ENCODE measurements around the gene IGF2BP3.

Gene IGF2BP3

DNA sequence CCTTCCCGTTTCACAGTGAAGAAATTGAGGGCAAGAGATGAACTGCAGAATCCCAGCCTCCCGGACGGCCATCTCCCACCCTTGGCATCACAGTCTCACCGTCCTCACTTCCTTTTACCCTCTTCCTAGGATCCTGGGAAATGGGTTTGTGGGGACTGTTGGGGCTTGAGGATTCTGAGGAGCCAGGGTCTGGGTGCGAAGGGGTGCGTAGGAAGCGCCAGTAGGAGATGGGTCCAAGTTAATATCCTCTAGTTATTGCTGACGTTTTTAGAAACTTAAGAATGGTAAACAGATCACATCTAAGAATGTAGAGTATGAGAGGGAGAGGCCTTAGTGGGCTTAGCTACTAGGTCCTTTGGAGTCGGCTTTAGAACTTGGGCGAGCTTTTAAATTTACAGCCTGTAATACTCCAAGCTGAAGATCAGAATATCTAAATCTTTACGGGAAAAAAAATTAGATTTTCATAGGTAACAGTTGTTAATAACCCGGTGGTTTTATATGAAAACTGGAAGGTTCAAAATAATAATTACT lies 170.5 kb downstream of the IGF2BP3 start:
- FAIRE-seq: no peak

DNA sequence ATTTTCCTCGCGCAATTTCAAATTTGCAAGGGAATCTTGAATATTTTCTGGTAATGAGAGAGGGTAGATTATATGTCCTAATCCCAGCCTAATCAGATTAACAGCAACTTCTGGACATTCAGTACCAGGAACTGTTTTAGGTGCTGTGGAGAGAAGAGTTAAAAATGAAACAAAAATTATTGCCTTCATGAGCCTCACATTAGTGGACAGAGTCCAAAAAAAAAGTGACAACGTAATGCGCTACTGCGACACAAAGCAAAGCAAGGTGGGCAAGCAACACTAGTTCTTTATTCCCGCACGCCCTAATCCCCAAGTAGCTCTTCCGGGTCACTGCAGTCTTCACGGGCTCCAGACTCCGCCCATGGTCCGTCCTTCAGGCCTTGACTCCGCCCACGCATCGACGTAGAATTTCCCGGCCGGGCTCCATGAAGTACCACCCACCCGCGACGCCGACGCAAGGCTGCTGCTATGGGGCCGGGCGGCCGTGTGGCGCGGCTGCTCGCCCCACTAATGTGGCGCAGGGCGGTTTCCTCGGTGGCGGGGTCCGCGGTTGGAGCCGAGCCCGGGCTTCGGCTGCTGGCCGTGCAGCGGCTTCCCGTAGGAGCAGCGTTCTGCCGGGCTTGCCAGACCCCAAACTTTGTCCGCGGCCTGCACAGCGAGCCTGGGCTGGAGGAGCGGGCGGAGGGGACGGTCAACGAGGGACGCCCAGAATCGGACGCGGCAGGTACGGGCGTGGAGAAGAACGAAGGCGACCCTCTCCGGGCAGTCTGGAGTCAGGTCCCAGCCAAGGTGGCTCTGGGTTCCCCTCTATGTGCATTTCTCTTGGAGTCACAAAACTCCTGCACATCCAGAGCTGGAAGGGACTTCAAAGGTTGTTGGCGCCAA lies 171.2 kb downstream of the IGF2BP3 start, which contains the start of gene MALSU1:
MALSU1 (plus strand) TSS at position 455 of the 885 bp plus-strand sequence; CDS start at position 469, 14 bp downstream.
- FAIRE-seq: peak; percentile 33

More for the DNA sequence above, 170.5 kb downstream of the IGF2BP3 start:
- no peak for DNase-seq (ENCODE audit: insufficient read length, low spot score)

DNA sequence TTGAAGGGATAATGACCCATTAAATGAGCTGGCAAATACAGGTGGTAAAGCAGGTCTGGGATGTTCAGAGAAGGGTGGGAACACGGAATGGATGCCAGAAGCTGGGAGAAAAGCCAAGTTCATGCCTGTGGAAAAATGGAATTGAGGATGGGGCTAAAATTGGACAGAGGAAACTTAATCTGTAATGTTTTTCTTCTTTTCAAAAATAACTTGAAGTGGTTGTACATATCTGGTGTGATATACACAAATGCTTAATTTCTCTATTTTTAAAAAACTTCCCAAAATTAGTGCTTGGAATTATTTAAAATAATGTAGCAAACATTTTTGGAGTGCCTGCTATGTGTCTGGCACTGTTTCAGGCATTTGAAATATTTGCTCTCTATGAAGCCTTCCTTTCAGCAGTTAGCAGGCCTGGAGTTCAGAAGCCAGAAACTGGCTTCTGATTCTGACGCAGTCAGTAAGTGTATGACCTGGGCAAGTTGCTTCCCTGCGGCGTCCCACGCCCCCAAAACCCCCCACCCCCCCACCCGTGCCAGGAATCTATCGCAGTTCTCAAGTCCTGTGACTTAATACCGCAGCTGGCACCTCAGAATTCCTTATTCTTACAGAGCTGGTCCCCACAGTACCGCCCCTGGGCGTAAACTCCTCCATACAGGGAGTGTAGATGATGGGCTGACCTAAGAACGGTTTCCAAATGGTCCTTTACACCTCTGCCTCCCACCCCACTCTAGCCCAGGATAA lies 172.0 kb downstream of the IGF2BP3 start:
- peak; percentile 69 for DNase-seq (ENCODE audit: insufficient read length, low spot score)
- FAIRE-seq: no peak

More for the DNA sequence above, 171.2 kb downstream of the IGF2BP3 start, which contains the start of gene MALSU1:
- peak; percentile 93 for DNase-seq (ENCODE audit: insufficient read length, low spot score)

DNA sequence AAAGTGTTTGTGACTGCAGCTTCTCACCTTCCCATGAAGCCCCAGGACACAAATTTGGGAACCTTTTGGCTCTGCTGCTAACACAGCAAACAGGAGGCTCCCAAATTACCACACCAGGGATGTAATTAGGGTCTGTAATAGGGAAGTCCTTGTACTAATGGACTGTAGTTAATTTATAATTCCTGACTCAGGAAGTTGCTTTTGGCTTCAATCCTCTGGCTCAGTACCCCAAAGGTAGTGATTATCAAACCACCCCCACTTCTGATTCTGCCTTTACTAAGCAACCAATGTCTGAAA lies 174.9 kb downstream of the IGF2BP3 start:
- DNase-seq (ENCODE audit: insufficient read length, low spot score): no peak
- no peak for FAIRE-seq

DNA sequence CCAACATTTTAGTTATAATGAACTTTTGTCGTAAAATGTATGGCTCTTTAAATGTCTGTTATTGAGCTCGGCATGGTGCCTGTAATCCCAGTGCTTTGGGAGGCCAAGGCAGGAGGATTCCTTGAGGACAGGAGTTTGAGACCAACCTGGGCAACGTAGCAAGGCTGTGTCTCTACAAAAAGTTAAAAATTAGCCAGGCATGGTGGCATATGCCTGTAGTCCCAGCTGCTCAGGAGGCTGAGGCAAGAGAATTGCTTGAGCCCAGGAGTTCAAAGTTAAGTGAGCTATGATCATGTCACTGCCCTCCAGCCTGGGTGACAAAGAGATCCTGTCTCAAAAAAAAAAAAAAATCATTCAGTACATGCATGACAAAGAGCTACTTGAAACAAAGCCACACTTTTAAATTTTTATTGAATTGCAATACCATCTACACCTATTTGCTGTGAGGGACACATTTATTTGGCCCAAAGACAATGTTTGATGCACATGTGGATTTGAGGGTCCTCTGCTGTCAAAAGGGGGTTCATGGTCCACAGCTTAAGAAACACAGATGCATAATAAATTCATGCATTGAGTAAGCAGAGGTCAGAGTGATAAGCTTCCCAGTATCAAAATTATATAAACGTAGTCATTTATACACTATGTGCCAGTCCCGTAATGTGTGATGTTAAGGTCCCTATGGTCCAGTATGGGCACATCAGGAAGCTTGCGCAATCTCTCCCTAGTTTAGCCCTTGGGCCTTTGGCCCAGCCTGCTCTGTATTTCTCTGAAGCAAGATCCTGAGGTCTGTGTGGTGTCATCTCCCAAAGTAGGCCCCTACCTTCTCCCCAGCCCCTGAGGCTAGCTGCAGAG lies 175.5 kb downstream of the IGF2BP3 start:
- no peak for DNase-seq (ENCODE audit: insufficient read length, low spot score)
- no peak for FAIRE-seq

DNA sequence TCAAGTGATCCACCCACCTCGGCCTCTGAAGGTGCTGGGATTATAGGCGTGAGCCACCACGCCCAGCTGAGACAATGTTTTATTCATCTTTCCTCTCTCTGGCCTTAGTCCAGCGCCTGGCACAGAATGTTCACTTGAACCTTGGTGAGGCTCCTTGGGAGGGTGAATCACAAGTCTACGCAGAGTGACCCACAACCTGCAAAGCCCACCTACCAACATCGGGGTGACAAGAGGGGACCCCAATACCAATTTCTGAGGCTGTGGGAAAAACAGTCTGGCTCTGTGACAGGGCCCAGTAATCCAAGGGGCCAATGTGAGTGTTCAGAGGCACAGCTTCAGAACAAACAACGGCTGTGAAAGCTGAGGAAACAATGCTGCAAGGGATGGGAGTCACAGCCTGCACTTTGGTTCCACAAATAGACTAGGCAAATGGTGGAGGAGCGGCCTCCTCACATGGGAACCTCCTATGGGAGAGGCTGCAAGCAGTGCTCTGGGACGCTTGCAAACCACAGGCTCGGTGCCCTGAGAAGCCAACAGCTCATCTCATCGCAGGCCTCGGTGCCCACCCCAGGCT lies 176.7 kb downstream of the IGF2BP3 start:
- FAIRE-seq: no peak
- no peak for DNase-seq (ENCODE audit: insufficient read length, low spot score)

DNA sequence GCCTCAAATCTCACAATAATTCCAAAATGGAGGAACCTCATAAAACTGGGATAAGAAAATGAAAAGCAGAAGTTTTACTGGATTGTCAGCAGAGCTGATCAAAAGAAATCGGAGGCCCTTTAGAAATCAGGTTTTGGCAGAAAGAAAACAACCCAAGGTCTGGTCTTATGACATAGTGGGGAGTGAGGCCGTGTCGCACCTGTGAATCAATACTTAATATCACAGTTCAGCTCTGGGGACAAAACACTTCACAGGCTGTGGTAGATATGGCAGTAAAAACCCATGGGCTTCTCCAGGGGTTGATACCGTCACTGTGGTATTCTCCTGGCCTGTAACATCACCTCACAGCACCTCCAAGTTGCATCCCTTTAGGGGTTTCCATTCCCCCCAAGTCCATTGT lies 177.7 kb downstream of the IGF2BP3 start:
- no peak for DNase-seq (ENCODE audit: insufficient read length, low spot score)
- FAIRE-seq: no peak

DNA sequence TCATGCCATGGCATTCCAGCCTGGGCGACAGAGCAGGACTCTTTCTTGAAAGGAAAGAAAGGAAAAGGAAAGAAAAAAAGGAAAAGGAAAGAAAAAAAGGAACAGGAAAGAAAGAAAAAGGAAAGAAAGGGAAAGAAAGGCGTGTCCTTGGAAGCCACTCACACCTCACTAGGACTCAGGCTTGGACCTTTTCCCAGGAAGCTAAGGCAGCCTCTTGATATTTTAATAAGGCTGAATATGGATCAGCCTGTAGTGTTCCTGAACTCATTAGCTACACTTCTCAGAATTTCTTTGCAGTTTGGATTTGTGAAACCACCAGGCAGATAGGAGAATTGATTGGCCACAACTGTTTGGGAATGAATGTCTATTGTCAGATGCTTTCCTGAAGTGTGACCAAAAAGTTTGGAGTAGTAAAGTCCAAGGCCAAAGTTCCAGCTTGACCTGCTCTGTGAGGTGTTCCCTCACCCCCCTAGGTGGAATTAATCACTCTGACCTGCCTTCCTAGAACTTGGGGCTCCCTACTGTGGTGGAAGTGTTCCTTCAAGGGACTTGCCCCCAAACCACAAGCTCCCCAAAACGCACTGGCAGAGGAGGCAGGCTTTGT lies 178.2 kb downstream of the IGF2BP3 start:
- FAIRE-seq: no peak
- DNase-seq (ENCODE audit: insufficient read length, low spot score): no peak

DNA sequence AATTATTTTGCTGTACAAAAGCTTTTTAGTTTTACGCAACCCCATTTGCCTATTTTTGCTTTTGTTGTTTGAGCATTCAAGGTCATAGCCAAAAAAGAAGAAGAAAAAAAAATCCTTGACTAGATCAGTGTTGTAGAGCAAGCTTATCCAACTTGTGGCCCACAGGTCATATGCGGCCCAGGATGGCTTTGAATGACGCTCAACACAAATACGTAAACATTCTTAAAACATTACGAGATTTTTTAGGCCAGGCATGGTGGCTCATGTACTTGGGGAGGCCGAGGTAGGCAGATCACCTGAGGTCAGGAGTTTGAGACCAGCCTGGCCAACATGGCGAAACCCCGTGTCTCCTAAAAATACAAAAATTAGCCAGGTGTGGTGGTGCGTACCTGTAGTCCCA lies 179.3 kb downstream of the IGF2BP3 start:
- no peak for DNase-seq (ENCODE audit: insufficient read length, low spot score)
- no peak for FAIRE-seq

DNA sequence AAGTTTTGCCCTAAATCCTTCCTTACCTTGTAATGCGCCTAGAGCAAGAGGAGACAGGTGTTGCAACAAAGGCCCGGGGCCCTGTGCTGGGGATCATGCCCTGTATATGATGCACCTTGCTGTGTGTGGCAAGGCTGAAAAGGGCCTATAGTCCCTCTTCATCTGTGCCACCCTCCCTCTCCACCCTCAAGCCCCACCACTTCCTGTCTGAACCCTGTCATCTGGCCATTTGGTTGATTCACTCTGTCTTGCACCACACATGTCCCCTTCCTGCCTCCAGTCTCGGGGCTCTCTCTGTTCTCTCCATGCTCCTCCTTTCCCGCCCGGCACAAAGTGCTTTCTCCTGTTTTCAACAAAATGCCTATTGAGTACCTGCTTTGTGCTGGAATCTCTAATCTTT lies 182.7 kb downstream of the IGF2BP3 start:
- DNase-seq (ENCODE audit: insufficient read length, low spot score): no peak

DNA sequence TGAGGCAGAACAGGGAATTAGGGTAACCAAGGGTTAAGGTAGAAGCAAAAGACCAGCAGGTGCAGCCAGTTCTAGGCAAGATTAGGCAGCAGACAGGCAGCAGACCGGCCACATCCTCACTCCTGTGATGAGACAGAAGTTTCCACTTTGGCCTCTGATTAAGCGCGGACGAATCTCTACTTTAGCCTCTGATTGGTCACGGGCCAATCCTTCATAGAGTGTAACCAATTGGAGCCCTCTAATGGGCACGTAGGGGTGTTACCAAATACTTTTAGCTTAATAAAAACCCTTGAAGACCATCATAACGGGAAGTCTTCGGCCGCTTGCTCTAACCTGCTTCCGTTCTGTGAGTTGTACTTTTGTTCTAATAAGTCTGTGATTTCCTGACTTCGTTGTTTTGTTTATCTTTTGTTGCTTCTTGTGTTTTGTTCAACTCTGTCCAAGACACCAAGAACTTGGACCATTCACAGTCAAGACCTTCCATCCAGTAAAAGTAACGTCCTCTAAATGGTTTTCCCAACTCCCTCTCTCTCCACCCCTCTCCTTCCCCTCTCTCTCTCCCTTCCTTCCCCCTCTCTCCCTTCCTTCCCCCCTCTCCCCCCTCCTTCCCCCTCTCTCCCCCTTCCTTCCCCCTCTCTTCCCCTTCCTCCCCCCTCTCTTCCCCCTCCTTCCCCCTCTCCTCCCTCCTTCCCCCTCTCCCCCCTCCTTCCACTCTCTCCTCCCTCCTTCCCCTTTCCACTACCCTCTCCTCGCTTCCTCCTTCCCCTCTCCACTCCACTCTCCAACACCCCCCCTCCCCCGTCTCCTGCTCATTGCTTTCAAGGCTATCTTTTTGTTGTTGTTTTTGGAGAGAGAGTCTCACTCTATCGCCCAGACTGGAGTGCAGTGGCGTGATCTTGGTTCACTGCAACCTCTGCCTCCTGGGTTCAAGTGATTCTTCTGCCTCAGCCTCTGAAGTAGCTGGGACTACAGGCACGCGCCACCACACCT lies 184.3 kb downstream of the IGF2BP3 start:
- no peak for DNase-seq (ENCODE audit: insufficient read length, low spot score)
- no peak for FAIRE-seq

More for the DNA sequence above, 182.7 kb downstream of the IGF2BP3 start:
- no peak for FAIRE-seq

DNA sequence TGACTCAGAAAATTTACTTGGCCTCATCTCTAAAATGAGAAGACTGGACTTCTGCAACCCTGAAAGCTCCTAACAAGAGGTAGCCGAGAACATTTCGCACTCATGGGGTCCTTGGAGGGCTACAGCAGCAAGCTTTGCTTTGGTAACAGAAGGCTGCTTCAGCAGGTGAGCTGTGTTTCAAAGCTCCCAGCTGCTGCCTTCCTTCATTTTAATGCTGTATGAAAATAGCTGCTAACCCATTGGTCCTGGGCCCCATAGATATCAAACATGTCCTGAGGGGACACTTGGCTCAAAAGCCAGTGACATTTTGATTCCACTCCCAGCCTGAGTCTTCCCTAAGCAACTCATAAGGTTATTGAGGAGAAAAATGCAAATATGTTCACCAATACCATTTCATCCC lies 185.4 kb downstream of the IGF2BP3 start:
- DNase-seq (ENCODE audit: insufficient read length, low spot score) (no peak), FAIRE-seq (no peak)

DNA sequence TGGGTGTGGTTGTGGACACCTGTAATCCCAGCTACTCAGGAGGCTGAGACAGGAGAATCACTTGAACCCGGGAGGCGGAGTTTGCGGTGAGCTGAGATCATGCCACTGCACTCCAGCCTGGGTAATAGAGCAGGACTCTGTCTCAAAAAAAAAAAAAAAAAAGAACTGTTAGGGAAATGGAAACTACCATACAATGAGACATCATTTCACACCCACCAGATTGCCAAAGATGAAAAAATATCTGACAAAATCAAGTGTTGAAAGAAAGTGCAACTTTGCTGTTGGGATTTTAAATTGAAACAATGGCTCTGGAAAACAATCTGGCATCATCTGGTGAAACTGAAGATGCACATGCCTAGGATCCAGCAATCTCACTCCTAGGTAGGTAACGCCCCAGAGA lies 187.2 kb downstream of the IGF2BP3 start:
- FAIRE-seq: no peak
- DNase-seq (ENCODE audit: insufficient read length, low spot score): no peak

DNA sequence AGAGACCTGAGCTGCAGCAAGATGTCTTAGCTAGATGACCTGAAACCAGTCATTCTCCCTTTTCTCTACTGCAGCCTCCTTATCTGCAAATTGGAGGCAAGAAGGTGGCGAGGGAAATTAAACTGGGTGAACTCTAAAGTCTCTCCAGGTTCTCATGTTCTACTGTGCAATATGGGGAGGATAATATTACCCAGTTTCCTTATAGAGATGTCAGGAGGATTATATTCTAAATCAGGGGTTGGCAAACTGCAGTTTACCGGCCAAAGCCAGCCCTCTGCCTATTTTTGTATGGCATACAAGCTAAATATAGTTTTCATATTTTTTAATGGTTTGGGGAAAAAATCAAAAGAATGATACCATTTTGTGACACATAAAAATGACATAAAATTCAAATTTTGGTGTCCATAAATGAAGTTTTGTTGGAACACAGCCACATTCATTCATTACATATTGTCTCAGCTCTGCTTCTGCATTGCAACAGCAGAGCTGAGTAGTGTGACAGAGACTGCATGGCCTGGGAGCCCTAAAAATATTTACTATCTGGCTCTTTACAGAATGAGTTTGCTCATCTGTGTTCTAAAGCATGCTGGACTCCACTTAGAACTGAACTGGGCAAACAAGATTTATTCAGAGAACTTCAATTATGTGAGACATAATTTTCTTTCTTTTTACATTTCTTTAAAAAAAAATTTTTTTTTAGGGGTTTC lies 190.3 kb downstream of the IGF2BP3 start:
- no peak for FAIRE-seq
- DNase-seq (ENCODE audit: insufficient read length, low spot score): no peak

DNA sequence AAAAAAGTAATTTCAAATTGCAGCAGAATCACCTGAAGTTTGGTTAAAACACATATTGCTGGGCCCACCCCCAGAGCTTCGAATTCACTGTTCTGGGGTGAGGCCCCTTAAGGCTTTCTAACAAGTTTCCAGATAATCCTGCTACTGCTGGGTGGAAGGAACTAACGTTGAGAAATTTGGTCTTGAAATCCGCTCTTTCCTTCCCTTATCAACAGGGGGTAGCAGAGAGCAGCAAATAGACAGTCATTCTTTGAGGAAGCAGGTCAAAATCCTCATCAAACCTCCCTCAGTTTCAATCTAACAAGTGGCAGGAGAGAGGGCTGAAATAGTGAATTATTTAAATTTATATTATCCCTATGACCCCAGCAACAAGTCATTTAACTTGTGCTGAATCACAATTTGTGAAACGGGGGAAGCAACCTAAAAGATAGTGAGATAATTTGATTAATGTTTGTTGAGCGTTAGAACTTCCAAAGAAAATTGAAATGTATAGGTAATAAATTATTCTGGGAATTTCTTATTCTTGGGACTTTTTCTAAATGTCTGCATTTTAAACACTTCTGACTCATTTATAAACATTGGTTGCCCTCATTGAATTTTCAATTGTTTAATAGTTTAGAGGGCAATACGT lies 192.8 kb downstream of the IGF2BP3 start:
- peak; percentile 58 for DNase-seq (ENCODE audit: insufficient read length, low spot score)

DNA sequence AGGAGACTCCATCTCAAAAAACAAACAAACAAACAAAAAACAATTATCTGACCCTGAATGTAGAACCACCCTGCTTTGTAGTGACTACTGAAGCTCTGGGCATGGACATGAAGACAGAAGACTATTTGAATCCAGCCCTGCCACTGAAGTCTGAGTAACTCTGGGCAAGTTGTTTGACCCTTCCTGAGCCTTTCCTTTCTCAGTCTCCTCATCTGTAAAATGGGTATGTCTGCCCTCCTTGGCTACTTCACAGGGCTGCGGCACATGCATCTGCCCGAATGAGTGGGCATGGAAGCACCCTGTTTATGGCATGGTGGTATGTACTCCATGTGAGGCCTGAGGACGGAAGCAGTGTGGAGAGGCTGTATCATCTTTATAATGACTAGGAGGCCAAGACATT lies 193.3 kb downstream of the IGF2BP3 start:
- no peak for FAIRE-seq
- DNase-seq (ENCODE audit: insufficient read length, low spot score): no peak

More for the DNA sequence above, 192.8 kb downstream of the IGF2BP3 start:
- FAIRE-seq: no peak

DNA sequence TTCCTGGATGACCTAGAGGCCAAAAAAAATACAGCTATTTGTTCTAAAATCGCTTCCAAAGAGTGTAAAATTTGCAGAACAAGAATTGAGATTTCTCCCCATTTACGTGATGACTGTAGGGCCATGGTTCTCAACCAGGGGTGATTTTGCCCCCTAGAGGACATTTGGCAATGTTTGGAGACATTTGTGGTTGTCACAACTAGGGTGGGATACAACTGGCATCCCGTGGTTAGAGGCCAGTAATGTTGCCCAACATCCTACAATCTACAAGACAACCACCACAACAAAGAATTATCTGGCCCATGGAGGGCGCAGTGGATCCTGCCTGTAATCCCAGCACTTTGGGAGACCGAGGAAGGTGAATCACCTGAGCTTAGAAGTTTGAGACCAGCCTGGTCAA lies 193.9 kb downstream of the IGF2BP3 start:
- no peak for FAIRE-seq
- no peak for DNase-seq (ENCODE audit: insufficient read length, low spot score)

DNA sequence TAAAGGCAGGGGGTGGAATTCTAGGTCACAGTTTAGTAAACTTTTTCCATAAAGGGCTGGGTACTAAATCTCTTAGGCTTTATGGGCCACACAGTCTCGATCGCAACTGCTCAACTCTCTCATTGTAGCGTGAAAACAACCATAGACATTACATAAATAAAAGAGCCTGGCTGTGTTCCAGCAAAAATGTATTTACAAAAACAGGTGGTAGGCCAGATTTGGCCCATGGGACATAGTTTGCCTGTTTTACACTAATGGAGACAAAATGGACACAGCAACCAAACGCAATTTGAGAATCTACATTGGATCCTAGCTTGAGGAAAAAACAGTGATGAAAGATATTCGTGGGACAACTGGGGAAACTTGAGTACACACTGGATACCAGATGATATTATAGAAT lies 194.4 kb downstream of the IGF2BP3 start:
- FAIRE-seq (no peak), DNase-seq (ENCODE audit: insufficient read length, low spot score) (no peak)

Measured in HTR-8/SVneo (cell line).